NT2/D1 (cell line): ENCODE results near the gene RORC.

Experiments
- DNase-seq: peaks from one replicate; pipeline ENCODE4 v3.0.0-alpha.2; 2011; ENCODE audit warnings: low read depth, low spot score
- H3K27me3 ChIP-seq: 2 replicates; pipeline ENCODE4 v1.6.0; 2011; ENCODE audit warnings: mild to moderate bottlenecking; ENCODE audit not compliant: insufficient read length, insufficient read depth
- H3K36me3 ChIP-seq: 2 replicates; pipeline ENCODE4 v1.6.1; 2011; ENCODE audit warnings: mild to moderate bottlenecking, low read length, mixed read lengths; ENCODE audit not compliant: insufficient read depth, insufficient read length
- H3K4me1 ChIP-seq: 2 replicates; pipeline ENCODE4 v1.5.1; 2011; ENCODE audit not compliant: insufficient read depth, insufficient read length
- H3K4me3 ChIP-seq: 2 replicates; pipeline ENCODE4 v1.5.1; 2011; ENCODE audit warnings: low read depth; ENCODE audit not compliant: insufficient read length
- H3K9ac ChIP-seq: 2 replicates; pipeline ENCODE4 v1.6.0; 2011; ENCODE audit warnings: low read depth; ENCODE audit not compliant: insufficient read length
- H3K9me3 ChIP-seq: 2 replicates; pipeline ENCODE4 v1.5.1; 2011; ENCODE audit warnings: mild to moderate bottlenecking, low read length; ENCODE audit not compliant: insufficient read depth
- SUZ12 ChIP-seq: IDR thresholded peaks from 2 replicates; pipeline ENCODE4 v1.6.1; 2011; ENCODE audit not compliant: insufficient read length, insufficient read depth; ENCODE audit errors: extremely low read depth
- YY1 ChIP-seq: IDR thresholded peaks from 2 replicates; pipeline ENCODE4 v1.6.1; 2011; ENCODE audit not compliant: insufficient read length, insufficient read depth
- ZNF274 ChIP-seq: IDR thresholded peaks from 2 replicates; pipeline ENCODE4 v1.6.1; 2011; ENCODE audit warnings: mild to moderate bottlenecking, low read depth, low read length

The RORC gene

GRCh38 chr1:151801310-151801820, 30.2 kb downstream of the RORC start:
- peaks cover 11% of the 10 kb centered on the region for H3K4me1 ChIP-seq
- no peaks in the 10 kb centered on the region for H3K27me3 ChIP-seq
- no peak for TF ChIP-seq YY1
- no peak for TF ChIP-seq SUZ12
- no peak for TF ChIP-seq ZNF274
- H3K4me3 ChIP-seq = no peak overlapping the region
- no peaks in the 10 kb centered on the region for H3K9me3 ChIP-seq
- H3K36me3 ChIP-seq = no peaks in the 10 kb centered on the region
- DNase-seq = no peak
- H3K9ac ChIP-seq = no peak overlapping the region

- Histone ChIP-seq H3K9ac (no peak overlapping the region), H3K4me3 (no peak overlapping the region), H3K27me3 (no peaks in the 10 kb centered on the region), H3K36me3 (no peaks in the 10 kb centered on the region), H3K4me1 (peaks cover 11% of the 10 kb centered on the region), H3K9me3 (no peaks in the 10 kb centered on the region)
- TF ChIP-seq SUZ12 = no peak
- TF ChIP-seq ZNF274 = no peak
- TF ChIP-seq YY1 = no peak
- no peak for DNase-seq
These were observed 30.8 kb downstream of the RORC start for GRCh38 chr1:151800830-151801229.

- H3K4me1 ChIP-seq = peaks cover 11% of the 10 kb centered on the region
- no peaks in the 10 kb centered on the region for H3K36me3 ChIP-seq
- no peaks in the 10 kb centered on the region for H3K9me3 ChIP-seq
- no peaks in the 10 kb centered on the region for H3K27me3 ChIP-seq
- no peak for DNase-seq
- no peak overlapping the region for H3K4me3 ChIP-seq
- no peak for TF ChIP-seq ZNF274
- no peak for TF ChIP-seq SUZ12
- TF ChIP-seq YY1 = no peak
- no peak overlapping the region for H3K9ac ChIP-seq
These were observed 32.2 kb downstream of the RORC start for GRCh38 chr1:151799179-151800022.

- H3K36me3 ChIP-seq = no peaks in the 10 kb centered on the region
- no peaks in the 10 kb centered on the region for H3K9me3 ChIP-seq
- no peak overlapping the region for H3K4me3 ChIP-seq
- TF ChIP-seq ZNF274 (no peak), SUZ12 (no peak), YY1 (no peak)
- no peak for DNase-seq
- H3K27me3 ChIP-seq = no peaks in the 10 kb centered on the region
- no peak overlapping the region for H3K9ac ChIP-seq
- H3K4me1 ChIP-seq = peaks cover 11% of the 10 kb centered on the region
These were observed 33.0 kb downstream of the RORC start for GRCh38 chr1:151798571-151798970.

- no peak for DNase-seq
- H3K9ac ChIP-seq = peak overlapping the region; percentile 71
- peak overlapping the region; percentile 76 for H3K4me3 ChIP-seq
- no peaks in the 10 kb centered on the region for H3K36me3 ChIP-seq
- TF ChIP-seq SUZ12 (peak; percentile 58), YY1 (no peak), ZNF274 (no peak)
- H3K4me1 ChIP-seq = no peaks in the 10 kb centered on the region
- H3K27me3 ChIP-seq = peaks cover 22% of the 10 kb centered on the region
- H3K9me3 ChIP-seq = no peaks in the 10 kb centered on the region
These were observed 40.5 kb downstream of the RORC start for GRCh38 chr1:151790940-151791651.

GRCh38 chr1:151790071-151790939, 41.3 kb downstream of the RORC start, which contains the start of gene TDRKH:
TDRKH (minus strand) TSS chr1:151790500; CDS start chr1:151783022, 7,478 bp downstream.
- peak; percentile 100 for DNase-seq
- Histone ChIP-seq H3K4me3 (peak within 1 kb of the TSS; percentile 76), H3K9me3 (no peaks in the 10 kb centered on the region), H3K4me1 (no peaks in the 10 kb centered on the region), H3K9ac (peak within 1 kb of the TSS; percentile 71), H3K27me3 (peaks cover 22% of the 10 kb centered on the region), H3K36me3 (no peaks in the 10 kb centered on the region)
- no peak for TF ChIP-seq ZNF274
- TF ChIP-seq SUZ12 = no peak
- TF ChIP-seq YY1 = no peak
